ENCODE measurements around the gene GNB4. TPM values are rescaled to one million over a fixed set of nuclear protein-coding genes. Genes with fewer than 3 reads are reported as not detected.
A peak's percentile ranks its signal among the peaks of the same experiment; 100 is the strongest.

GNB4 gene
- total and polyA plus RNA-seq, 8 donors: 0.97 to 14.3 (median 1.6) TPM

GRCh38 chr3:179391906-179392305 is 59.4 kb downstream of the GNB4 start:
- Histone ChIP-seq H3K36me3 (peaks cover 0 to 49% (median 4%) of the 10 kb centered on the region in 3 donors), H3K4me1 (no peaks in the 10 kb centered on the region), H3K4me3 (no peak overlapping the region), H3K9me3 (no peaks in the 10 kb centered on the region), H3K27me3 (no peaks in the 10 kb centered on the region), H3K27ac (no peak overlapping the region)
- TF ChIP-seq CTCF (IDR thresholded peaks at IDR 0.05): no peak
- no peak for ATAC-seq
- intact Hi-C loops (cut with DNase I): no loop called here
- no peak for DNase-seq
- 89 to 96% methylated on average over 1 of the region's 1 CpG for WGBS, 2 donors
- no peak for FAIRE-seq

- ATAC-seq: no peak
- WGBS, 2 donors: 75 to 86% methylated on average over 1 of the region's 1 CpG
- FAIRE-seq: no peak
- no peak for TF ChIP-seq CTCF (IDR thresholded peaks at IDR 0.05)
- Histone ChIP-seq H3K27ac (no peak overlapping the region), H3K36me3 (peaks cover 0 to 56% (median 24%) of the 10 kb centered on the region in 3 donors), H3K27me3 (no peaks in the 10 kb centered on the region), H3K4me3 (no peak overlapping the region), H3K4me1 (no peaks in the 10 kb centered on the region), H3K9me3 (no peaks in the 10 kb centered on the region)
- no peak for DNase-seq
- intact Hi-C loops (cut with DNase I): no loop called here
Measured at GRCh38 chr3:179376474-179376873, 74.8 kb downstream of the GNB4 start.

DNA sequence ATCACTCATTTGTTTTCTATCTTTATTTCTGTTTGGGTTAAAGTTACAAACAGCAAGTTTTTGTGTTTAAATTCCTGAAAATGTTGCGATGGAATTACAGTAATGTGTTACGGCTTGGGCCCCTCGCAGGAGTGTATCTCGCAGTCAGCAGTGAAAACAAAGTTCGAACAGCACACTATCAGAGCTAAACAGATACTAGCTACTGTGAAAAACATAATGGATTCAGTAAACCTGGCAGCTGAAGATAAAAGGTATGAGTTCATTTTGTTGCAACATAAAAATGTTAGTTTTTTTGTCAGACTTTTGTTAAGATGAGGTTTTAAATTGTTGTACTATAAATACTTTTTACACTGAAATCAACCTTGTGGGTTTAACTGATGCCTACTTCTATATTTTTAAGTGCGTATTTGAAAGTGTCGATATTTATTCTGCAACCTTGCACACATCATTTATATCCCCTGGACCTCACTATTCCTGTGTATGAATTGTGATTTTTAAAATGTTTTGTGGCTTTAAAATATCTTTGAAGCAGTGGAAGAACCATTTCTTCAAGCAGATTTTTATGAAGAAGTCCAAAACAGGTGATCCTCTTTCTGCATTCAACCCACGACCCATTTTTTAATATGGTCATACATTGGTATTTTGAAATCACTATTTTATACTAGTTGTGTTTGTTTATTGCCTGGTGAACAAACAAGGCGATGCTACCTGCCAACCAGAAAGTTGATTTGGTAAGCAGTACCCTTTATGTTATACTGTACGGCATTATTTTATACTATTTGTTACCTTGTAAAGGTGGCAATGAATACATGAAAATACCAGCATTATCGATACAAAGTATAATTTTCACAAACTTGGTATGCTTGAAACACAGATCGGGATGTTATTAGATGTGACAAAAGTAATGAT is 75.9 kb downstream of the GNB4 start:
- intact Hi-C loops (cut with DNase I): no loop called here
- 90% methylated on average over 12 of the region's 12 CpGs for WGBS, 2 donors
- FAIRE-seq: no peak

GRCh38 chr3:179373938-179374337 is 77.3 kb downstream of the GNB4 start:
- Histone ChIP-seq H3K27me3 (no peaks in the 10 kb centered on the region), H3K4me1 (no peaks in the 10 kb centered on the region), H3K9me3 (no peaks in the 10 kb centered on the region), H3K4me3 (no peak overlapping the region), H3K36me3 (peaks cover 0 to 40% (median 13%) of the 10 kb centered on the region in 3 donors), H3K27ac (no peak overlapping the region)
- no peak for ATAC-seq
- intact Hi-C loops (cut with DNase I): no loop called here
- DNase-seq: no peak
- WGBS, 2 donors: 96 to 97% methylated on average over 6 of the region's 6 CpGs
- no peak for TF ChIP-seq CTCF (IDR thresholded peaks at IDR 0.05)
- FAIRE-seq: no peak

More for the DNA sequence above, 75.9 kb downstream of the GNB4 start:
- Histone ChIP-seq H3K4me3 (no peak overlapping the region), H3K9me3 (no peaks in the 10 kb centered on the region), H3K36me3 (peaks cover 0 to 51% (median 24%) of the 10 kb centered on the region in 3 donors), H3K27ac (no peak overlapping the region), H3K4me1 (no peaks in the 10 kb centered on the region), H3K27me3 (no peaks in the 10 kb centered on the region)
- ATAC-seq (no peak), DNase-seq (no peak)
- no peak for TF ChIP-seq CTCF (IDR thresholded peaks at IDR 0.05)

DNA sequence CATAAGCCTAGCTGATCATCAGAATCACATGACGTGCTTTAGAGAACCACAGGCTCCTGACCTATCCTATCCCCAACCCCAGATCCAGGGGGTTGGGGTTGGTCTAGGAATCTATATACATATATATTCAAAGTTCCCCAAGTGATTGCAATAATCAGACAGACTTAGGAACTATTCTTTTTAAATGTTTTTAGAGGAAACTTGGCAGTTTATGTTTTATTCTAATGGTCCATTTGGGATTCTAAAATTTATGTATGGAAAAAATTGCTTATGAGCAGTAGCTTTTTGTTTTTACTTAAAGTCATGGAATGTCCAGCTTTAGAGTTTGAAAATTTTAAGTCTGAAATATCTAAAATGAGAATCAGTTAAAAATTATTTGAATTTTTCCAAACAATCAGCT is 81.6 kb downstream of the GNB4 start:
- intact Hi-C loops (cut with DNase I): no loop called here
- Histone ChIP-seq H3K36me3 (peaks cover 0 to 40% (median 8%) of the 10 kb centered on the region in 3 donors), H3K27me3 (no peaks in the 10 kb centered on the region), H3K9me3 (no peaks in the 10 kb centered on the region), H3K4me3 (no peak overlapping the region), H3K4me1 (no peaks in the 10 kb centered on the region), H3K27ac (no peak overlapping the region)
- ATAC-seq: no peak
- WGBS, 2 donors: 91 to 92% methylated on average over 1 of the region's 1 CpG
- no peak for DNase-seq
- FAIRE-seq: peak; percentile 43
- TF ChIP-seq CTCF (IDR thresholded peaks at IDR 0.05): no peak
